NCI-H128 (cell line): ENCODE measurements around the gene WDR7.
"Not testable (repeated sequence)": the region's sequence is repeated elsewhere in the genome, so short reads cannot be mapped to it uniquely, and the experiment has no call there.

Experiments
- DNase-seq: peaks from one replicate; lab custom pipeline; 2025; ENCODE audit not compliant: unreplicated experiment; lab: John Stamatoyannopoulos, UW

Gene WDR7

DNA sequence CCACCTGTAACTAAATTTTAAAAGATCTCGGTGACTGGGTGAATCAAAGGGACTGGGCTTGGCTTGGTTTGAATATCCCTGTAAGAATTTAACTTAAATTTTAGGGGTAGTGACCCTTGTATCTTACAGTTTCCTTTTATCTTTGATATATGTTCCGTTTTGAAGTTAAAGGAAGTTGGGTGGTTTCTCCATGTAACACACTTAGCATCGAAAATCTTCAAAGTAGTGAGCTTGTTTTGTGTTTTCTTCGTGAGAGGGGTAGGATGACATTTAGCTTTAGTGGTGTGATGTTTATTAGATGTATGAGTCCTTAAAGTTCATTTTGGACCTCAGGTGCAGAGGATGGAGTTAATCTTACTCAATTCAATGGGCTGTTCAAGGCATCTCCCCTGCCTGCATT lies 1.6 kb downstream of the WDR7 start:
- no peak for DNase-seq

GRCh38 chr18:56654280-56654679 lies 3.1 kb downstream of the WDR7 start:
- DNase-seq, result not testable (repeated sequence)

GRCh38 chr18:56658261-56658660 lies 7.1 kb downstream of the WDR7 start:
- no peak for DNase-seq

DNA sequence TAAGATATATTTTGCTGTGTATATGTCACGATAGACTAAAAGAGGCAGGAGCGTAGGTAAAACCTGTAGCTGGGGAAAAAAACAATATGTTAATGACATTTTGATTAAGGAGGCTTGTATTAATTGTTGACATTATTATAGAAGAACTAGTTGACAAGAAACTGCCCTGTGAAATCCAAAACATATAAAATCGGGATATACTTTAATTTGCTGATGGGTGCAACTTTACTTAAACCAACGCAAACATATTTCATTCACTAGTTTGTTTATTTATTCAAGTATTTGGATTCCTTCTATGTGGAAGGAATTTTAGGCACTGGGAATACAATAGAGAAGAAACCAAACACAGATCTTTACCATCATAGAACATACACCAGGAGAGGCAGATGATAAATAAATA lies 8.0 kb downstream of the WDR7 start:
- DNase-seq, result no peak

GRCh38 chr18:56660655-56661054 lies 9.5 kb downstream of the WDR7 start:
- no peak for DNase-seq

DNA sequence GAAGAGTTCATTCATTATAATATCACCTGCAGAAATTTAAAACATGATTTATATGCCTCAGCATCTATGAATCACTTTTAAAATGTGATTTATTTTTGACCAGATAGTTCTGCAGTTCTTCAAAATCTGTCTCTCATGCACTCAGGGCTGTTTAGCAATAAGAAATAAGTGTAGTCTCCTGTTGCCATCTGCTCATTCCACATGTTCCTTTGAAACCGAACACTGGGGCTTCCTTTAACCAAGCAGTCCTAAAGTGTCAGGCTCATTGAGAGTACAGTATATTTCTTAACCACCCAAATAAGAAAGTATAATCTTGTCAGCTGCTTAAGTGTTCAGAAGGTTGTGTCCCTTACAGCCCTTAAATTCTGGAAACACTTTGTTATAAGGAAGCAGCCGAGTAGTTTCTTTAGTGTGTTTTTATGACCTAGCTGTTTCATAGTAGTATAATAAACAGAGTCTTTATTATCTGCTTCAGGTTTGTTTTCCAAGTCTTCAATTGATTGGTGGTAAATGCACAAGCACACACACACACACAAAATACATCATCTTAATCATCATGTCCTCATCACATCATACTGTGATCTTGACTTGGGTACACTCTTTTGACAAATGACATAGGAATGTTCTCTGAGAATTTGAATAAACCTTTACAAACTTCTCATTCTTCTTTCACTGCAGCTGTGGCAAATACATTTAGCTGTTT lies 10.4 kb downstream of the WDR7 start:
- DNase-seq, result no peak

DNA sequence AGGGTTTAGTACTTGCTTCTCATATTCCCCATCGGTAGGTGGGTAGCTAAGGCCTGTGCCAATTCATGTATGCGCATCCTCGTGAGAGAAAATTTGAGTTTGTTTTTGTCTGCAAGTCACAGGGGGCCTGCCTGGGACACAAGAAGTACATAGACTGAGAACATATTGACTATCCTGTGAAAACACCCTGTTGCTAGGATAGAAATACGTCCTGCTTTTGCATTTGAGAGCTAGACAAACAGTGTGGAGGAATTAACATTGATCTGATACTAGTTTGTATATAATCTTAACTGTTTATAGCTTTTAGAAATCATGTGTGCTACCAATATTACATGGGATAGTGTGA lies 10.9 kb downstream of the WDR7 start:
- no peak for DNase-seq

DNA sequence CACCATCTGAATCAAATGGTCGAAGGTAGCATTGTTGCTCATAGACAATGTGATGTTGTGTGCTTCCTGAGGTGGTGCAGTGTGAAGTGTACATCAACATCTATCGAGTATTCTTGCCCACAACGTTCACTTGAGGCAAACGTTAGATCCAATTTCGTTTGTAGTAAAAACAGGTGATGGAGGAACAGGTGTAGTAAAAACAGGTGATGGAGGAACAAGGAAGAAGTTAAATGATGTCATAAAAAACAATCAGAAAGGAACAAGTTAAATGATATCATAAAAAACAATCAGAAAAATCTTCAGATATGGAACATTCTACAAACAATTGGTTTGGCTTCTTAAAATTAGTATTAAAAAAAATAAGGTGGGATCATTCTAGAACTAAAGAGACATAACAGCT lies 11.3 kb downstream of the WDR7 start:
- DNase-seq, result no peak

DNA sequence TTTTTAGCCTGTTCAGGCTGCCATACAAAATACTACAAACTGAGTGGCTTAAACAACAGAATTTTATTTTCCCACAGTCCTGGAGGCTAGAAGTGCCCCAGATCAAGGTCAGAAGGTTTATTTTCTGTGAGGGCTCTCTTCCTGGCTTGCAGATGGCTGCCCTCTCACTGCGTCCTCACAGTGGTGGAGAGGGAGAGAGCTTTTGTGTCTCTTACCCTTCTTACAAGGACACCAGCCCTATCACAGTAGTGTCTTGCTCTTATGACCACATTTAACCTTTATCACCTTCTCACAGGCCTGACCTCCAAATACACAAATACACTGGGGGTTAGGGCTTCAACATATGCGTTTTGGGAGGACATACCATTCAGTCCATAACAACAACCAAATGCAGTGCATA lies 11.7 kb downstream of the WDR7 start:
- no peak for DNase-seq

DNA sequence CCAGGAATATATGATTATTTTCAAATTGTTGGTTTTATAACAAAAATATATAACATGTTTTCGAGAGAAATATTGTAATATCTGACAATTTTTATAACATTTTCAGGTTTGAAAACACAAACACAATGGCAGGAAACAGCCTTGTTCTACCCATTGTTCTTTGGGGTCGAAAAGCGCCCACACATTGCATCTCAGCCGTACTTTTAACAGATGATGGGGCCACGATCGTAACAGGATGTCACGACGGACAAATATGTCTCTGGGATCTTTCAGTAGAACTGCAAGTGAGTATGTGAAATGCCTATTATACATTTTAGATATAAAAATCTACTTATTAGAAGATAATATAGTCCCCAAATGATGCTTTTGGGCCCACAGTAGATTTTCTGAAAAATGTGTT lies 21.2 kb downstream of the WDR7 start:
- no peak for DNase-seq

- DNase-seq, result no peak
Measured at GRCh38 chr18:56672981-56673380, 21.8 kb downstream of the WDR7 start.

DNA sequence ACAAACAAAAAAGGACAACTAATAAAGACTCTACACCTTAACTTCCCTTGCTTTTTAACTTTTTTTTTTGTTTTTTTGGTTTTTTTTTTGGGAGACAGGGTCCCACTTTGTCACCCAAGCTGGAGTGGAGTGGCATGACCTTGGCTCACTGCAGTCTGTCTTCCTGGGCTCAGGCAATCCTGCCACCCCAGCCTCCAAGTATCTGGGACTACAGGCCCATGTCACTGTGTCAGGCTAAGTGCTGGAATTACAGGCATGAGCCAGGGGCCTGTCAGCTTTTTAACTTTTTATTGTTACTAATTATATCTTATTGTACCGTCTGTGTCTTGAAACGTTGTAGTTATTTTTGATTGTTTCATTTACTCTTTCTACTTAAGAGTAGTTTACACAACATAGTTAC lies 25.5 kb downstream of the WDR7 start:
- DNase-seq, result no peak

DNA sequence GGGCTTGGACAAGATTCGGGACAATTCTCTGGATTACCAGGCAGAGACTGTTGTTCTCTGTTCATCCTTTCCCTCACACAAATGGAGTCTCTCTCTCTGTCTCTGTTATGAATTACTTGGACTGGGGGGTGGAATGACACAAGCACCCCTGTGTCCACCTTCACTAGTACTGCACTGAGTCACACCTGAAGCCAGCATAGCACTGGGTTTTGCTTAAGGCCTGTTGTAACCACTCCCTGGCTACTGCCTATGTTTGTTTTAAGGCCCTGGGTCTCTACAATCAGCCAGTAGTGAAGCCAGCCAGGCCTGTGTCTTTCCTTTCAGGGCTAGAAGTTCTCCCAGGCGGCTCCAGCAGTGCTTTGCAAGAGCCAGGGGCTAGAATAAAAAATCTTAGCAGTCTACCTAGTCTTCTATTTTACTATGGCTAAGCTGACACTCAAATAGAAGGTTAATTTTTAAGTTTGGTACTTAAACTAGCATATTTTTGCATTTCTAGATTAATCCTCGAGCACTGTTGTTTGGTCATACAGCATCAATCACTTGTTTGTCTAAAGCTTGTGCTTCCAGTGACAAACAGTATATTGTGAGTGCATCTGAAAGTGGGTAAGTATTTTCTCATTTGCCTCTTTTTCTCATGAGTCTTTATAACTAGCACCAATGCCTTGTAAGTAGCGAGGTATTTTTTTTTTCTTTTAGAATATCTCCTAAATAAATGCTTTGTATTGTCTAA lies 27.8 kb downstream of the WDR7 start:
- no peak for DNase-seq

DNA sequence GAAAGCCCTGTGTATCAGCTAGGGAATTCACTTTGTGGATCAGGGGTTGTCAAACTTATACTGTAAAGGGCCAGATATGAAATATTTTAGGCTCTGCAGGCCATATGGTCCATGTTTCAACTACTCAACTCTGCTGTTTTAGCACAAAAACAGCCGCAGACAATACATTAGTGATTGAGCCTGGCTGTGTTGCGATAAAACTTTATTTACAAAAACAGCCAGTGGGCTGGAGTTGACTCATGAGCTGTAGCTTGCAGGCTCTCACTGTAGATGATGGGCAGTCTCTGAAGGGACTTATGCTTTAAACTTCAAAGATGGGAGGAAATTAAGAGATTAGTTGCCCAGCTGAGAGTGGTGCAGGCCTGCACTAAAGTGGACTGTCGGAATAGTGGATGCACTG lies 33.1 kb downstream of the WDR7 start:
- DNase-seq, result no peak

GRCh38 chr18:56691530-56691929 lies 40.4 kb downstream of the WDR7 start:
- DNase-seq, result no peak

GRCh38 chr18:56696966-56697365 lies 45.8 kb downstream of the WDR7 start:
- no peak for DNase-seq

- DNase-seq, result no peak
Measured at GRCh38 chr18:56702946-56703345, 51.8 kb downstream of the WDR7 start.

GRCh38 chr18:56709463-56709862 lies 58.3 kb downstream of the WDR7 start:
- no peak for DNase-seq

- no peak for DNase-seq
Measured at GRCh38 chr18:56711708-56712445, 60.7 kb downstream of the WDR7 start.

GRCh38 chr18:56712761-56713160 lies 61.6 kb downstream of the WDR7 start:
- no peak for DNase-seq

DNA sequence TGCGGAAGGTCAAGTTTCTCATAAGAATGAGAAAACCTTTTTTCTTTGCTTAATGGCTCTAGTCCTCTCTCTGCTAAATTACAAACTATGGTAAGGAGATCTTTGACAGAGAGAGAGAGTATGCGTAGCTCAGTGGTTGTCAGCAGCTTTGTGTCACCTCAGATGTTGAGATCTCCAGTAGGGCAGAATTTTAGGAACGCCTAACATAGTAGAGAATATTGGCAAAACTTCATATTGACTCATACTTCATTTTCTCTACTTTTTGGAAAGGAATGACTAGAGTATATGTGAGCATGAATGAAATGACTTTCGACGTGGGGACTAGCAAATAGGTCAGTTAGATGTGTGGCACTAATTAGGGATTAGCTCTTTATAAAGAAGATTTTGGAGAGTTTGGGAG lies 64.0 kb downstream of the WDR7 start:
- DNase-seq, result no peak

GRCh38 chr18:56716692-56717146 lies 65.6 kb downstream of the WDR7 start:
- DNase-seq, result no peak
